HepG2 (cell line): ENCODE measurements around the gene SIVA1. TPM values are rescaled to one million over a fixed set of nuclear protein-coding genes. Genes with fewer than 3 reads are reported as not detected.

Experiments
- ADNP ChIP-seq: sonication (generic); formaldehyde crosslinking; IDR thresholded peaks from 2 replicates; pipeline ENCODE4 v1.4.0; 2020; ENCODE audit warnings: missing genetic modification reagents
- CBX2 ChIP-seq, 2 experiments: fragments of 200-600 bp in 1 of 2; sonication (generic); formaldehyde crosslinking in 1 of 2; IDR thresholded peaks; 2 replicates each; pipeline versions ENCODE4 v1.7.0 to v1.8.1; 2018 to 2022; ENCODE audit warnings: low read depth in 2 of 2, low read length in 1 of 2, mild to moderate bottlenecking in 1 of 2, missing genetic modification reagents in 1 of 2
- HCFC1 ChIP-seq: fragments of 150-350 bp; IDR thresholded peaks from 2 replicates; pipeline ENCODE4 v1.6.1; 2014; ENCODE audit warnings: low read depth, low read length
- HMG20B ChIP-seq: conservative IDR thresholded peaks from 2 replicates; pipeline ENCODE4 v1.6.1; 2016; ENCODE audit warnings: missing genetic modification reagents, missing compliant biosample characterization
- HNRNPUL1 ChIP-seq: fragments of 200-400 bp; formaldehyde crosslinking; IDR thresholded peaks from 2 replicates; pipeline ENCODE4 v1.6.1; 2017; ENCODE audit warnings: low read depth, mild to moderate bottlenecking, low read length, moderate library complexity
- KAT7 ChIP-seq: IDR thresholded peaks from 2 replicates; pipeline ENCODE4 v1.6.1; 2018; ENCODE audit warnings: borderline replicate concordance, missing compliant biosample characterization
- KDM2A ChIP-seq: sonication (generic); formaldehyde crosslinking; IDR thresholded peaks from 2 replicates; pipeline ENCODE4 v1.4.0; 2020; ENCODE audit warnings: low read depth, missing genetic modification reagents, borderline replicate concordance
- NFKB2 ChIP-seq: sonication (generic); formaldehyde crosslinking; IDR thresholded peaks from 2 replicates; pipeline ENCODE4 v1.4.0; 2020; ENCODE audit warnings: missing genetic modification reagents, borderline replicate concordance
- SALL1 ChIP-seq: sonication (generic); formaldehyde crosslinking; IDR thresholded peaks from 2 replicates; pipeline ENCODE4 v1.8.0; 2022; ENCODE audit warnings: mild to moderate bottlenecking, missing genetic modification reagents
- SETDB1 ChIP-seq: sonication (generic); formaldehyde crosslinking; IDR thresholded peaks from 2 replicates; pipeline ENCODE4 v1.5.1; 2020; ENCODE audit warnings: missing genetic modification reagents, mild to moderate bottlenecking, borderline replicate concordance
- SUZ12 ChIP-seq: fragments of 150-350 bp; IDR thresholded peaks from 2 replicates; pipeline ENCODE4 v1.6.1; 2014; ENCODE audit warnings: low read depth, low read length
- ZBTB38 ChIP-seq: sonication (generic); formaldehyde crosslinking; IDR thresholded peaks from 2 replicates; pipeline ENCODE4 v1.5.1; 2020; ENCODE audit warnings: mild to moderate bottlenecking, missing genetic modification reagents
- ZKSCAN5 ChIP-seq: sonication (generic); formaldehyde crosslinking; IDR thresholded peaks from 2 replicates; pipeline ENCODE4 v1.5.1; 2020; ENCODE audit warnings: mild to moderate bottlenecking, missing genetic modification reagents
- ZNF17 ChIP-seq: sonication (generic); formaldehyde crosslinking; IDR thresholded peaks from 2 replicates; pipeline ENCODE4 v1.5.0; 2020; ENCODE audit warnings: mild to moderate bottlenecking, missing genetic modification reagents
- ZNF180 ChIP-seq: sonication (generic); formaldehyde crosslinking; IDR thresholded peaks from 2 replicates; pipeline ENCODE4 v1.4.0; 2020; ENCODE audit warnings: low read depth, missing genetic modification reagents, borderline replicate concordance
- ZNF207 ChIP-seq: fragments of 450-650 bp; IDR thresholded peaks from 2 replicates; pipeline ENCODE4 v1.6.1; 2016; ENCODE audit warnings: antibody characterized with exemption, borderline replicate concordance
- ZNF34 ChIP-seq: sonication (generic); formaldehyde crosslinking; IDR thresholded peaks from 2 replicates; pipeline ENCODE4 v1.4.0; 2020; ENCODE audit warnings: mild to moderate bottlenecking, missing genetic modification reagents, borderline replicate concordance
- ZNF652 ChIP-seq: IDR thresholded peaks from 2 replicates; pipeline ENCODE4 v1.6.1; 2016; ENCODE audit warnings: low read depth, borderline replicate concordance
- ZNF747 ChIP-seq: sonication (generic); formaldehyde crosslinking; IDR thresholded peaks from 2 replicates; pipeline ENCODE4 v1.8.1; 2023; ENCODE audit warnings: missing genetic modification reagents, mild to moderate bottlenecking, borderline replicate concordance
- polyA plus RNA-seq, 8 experiments: library from polyadenylated mRNA; depleted of rRNA in 3 of 8; stranded (reverse) in 7 of 8; unstranded in 1 of 8; fragments of >200 nt; fragmentation: Illumina TruSeq in 4 of 8; extraction: Trizol in 4 of 8; gene quantifications; 2 replicates each; pipeline versions ENCODE4 v1.2.1 to v1.2.3, GENCODE V29; 2011 to 2016; ENCODE audit warnings: low read depth in 4 of 8, missing spikeins in 1 of 8, mixed read lengths in 1 of 8; ENCODE audit not compliant: insufficient read depth in 1 of 8
- total RNA-seq, 5 experiments: library from RNA; depleted of rRNA; stranded (reverse); fragments of >200 nt; fragmentation: Illumina TruSeq; extraction: Trizol; gene quantifications; 2 replicates each; pipeline ENCODE4 v1.2.3, GENCODE V29; 2016; ENCODE audit warnings: low read depth in 1 of 5
- TF ChIP-seq, protein P1 (sequence below): sonication (generic); formaldehyde crosslinking; IDR thresholded peaks from 2 replicates; pipeline ENCODE4 v1.5.0; 2020; ENCODE audit warnings: mild to moderate bottlenecking, missing genetic modification reagents
- TF ChIP-seq, protein P2 (sequence below): sonication (generic); formaldehyde crosslinking; IDR thresholded peaks from 2 replicates; pipeline ENCODE4 v1.4.0; 2020; ENCODE audit warnings: missing genetic modification reagents
- TF ChIP-seq, protein P3 (sequence below): sonication (generic); IDR thresholded peaks from 2 replicates; pipeline ENCODE4 v1.6.1; 2016; ENCODE audit warnings: low read depth, borderline replicate concordance
- TF ChIP-seq, protein P4 (sequence below): sonication (generic); formaldehyde crosslinking; IDR thresholded peaks from 2 replicates; pipeline ENCODE4 v1.4.0; 2020; ENCODE audit warnings: missing genetic modification reagents, borderline replicate concordance

Gene SIVA1
- total and polyA plus RNA-seq, 2 of the 13 experiments (the other 11 are each of a cell fraction or from before 2014, with no cell fraction given) = 123 to 186 TPM

DNA sequence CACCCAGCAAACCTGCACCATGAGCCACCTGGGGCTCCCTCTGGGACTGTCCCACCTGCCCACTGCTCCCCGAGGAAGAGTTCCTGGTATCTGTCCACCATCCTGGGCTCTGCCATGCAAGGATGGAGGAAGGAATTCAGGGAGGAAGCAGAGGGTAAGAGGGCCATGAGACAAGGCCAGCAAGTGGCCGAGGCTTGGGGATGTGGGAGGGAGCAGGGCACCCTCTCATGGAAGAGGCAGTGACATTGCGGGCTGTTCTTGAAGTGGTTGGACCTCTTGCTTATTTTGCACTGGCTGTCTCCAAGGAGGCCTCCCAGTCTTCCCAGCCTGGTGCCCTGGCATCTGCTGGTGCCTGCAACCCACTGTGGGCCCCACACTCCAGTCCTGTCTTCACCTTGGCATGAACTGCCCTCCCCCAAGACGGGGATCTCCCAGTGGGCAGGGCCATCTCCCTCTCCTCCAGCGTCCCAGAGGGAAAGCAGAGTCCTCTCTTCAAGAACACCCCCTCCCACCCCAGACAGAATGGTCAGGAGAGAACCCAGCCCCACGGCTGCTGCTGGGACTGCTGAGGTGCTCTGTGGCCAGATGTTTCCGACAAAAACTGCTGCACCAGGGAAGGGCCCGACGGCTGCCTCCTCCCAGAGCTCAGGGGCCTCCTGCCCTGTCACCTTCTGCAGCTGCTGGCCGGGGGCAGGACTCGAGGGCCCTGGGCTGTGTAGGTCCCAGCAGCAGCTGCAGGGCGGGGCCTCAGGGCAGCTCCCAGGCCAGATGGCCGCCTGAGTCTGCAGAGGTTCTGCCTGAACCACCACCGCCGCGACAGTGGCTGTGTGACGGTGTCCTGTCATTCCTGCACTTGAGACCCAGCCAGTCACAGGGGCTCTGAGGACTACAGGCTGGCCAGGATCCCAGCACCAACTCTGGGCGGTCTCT lies 44.4 kb downstream of the SIVA1 start (continued):
- TF ChIP-seq, protein P1, sequence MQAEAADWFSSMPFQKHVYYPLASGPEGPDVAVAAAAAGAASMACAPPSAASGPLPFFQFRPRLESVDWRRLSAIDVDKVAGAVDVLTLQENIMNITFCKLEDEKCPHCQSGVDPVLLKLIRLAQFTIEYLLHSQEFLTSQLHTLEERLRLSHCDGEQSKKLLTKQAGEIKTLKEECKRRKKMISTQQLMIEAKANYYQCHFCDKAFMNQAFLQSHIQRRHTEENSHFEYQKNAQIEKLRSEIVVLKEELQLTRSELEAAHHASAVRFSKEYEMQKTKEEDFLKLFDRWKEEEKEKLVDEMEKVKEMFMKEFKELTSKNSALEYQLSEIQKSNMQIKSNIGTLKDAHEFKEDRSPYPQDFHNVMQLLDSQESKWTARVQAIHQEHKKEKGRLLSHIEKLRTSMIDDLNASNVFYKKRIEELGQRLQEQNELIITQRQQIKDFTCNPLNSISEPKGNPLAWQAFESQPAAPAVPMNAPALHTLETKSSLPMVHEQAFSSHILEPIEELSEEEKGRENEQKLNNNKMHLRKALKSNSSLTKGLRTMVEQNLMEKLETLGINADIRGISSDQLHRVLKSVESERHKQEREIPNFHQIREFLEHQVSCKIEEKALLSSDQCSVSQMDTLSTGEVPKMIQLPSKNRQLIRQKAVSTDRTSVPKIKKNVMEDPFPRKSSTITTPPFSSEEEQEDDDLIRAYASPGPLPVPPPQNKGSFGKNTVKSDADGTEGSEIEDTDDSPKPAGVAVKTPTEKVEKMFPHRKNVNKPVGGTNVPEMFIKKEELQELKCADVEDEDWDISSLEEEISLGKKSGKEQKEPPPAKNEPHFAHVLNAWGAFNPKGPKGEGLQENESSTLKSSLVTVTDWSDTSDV = 0 out of 2 replicates have a peak, but pooled peaks have one; percentile 47
- TF ChIP-seq SALL1 (0 out of 2 replicates have a peak, but pooled peaks have one; percentile 44), ZNF34 (no peak), SETDB1 (CRISPR knock-in tag) (no peak), ZBTB38 (CRISPR knock-in tag) (no peak), ADNP (CRISPR knock-in tag) (no peak), NFKB2 (CRISPR knock-in tag) (no peak), KAT7 (CRISPR knock-in tag) (0 out of 2 replicates have a peak, but pooled peaks have one; percentile 46), HMG20B (CRISPR knock-in tag) (peak; percentile 26; the same call in 1 of the 2 replicates), ZNF747 (no peak), ZNF207 (no peak), ZKSCAN5 (CRISPR knock-in tag) (no peak), ZNF17 (CRISPR knock-in tag) (no peak), HNRNPUL1 (no peak), CBX2 (IDR thresholded peaks at IDR 0.05; ENCODE audit: low read depth, low read length) (no peak), CBX2 (CRISPR knock-in tag; IDR thresholded peaks at IDR 0.05; ENCODE audit: low read depth) (no peak), ZNF180 (CRISPR knock-in tag) (no peak), KDM2A (CRISPR knock-in tag) (peak; percentile 30; the same call in 1 of the 2 replicates), HCFC1 (no peak), ZNF652 (CRISPR knock-in tag) (no peak), SUZ12 (no peak)
- TF ChIP-seq, protein P2, sequence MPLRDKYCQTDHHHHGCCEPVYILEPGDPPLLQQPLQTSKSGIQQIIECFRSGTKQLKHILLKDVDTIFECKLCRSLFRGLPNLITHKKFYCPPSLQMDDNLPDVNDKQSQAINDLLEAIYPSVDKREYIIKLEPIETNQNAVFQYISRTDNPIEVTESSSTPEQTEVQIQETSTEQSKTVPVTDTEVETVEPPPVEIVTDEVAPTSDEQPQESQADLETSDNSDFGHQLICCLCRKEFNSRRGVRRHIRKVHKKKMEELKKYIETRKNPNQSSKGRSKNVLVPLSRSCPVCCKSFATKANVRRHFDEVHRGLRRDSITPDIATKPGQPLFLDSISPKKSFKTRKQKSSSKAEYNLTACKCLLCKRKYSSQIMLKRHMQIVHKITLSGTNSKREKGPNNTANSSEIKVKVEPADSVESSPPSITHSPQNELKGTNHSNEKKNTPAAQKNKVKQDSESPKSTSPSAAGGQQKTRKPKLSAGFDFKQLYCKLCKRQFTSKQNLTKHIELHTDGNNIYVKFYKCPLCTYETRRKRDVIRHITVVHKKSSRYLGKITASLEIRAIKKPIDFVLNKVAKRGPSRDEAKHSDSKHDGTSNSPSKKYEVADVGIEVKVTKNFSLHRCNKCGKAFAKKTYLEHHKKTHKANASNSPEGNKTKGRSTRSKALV = no peak
- TF ChIP-seq, protein P3, sequence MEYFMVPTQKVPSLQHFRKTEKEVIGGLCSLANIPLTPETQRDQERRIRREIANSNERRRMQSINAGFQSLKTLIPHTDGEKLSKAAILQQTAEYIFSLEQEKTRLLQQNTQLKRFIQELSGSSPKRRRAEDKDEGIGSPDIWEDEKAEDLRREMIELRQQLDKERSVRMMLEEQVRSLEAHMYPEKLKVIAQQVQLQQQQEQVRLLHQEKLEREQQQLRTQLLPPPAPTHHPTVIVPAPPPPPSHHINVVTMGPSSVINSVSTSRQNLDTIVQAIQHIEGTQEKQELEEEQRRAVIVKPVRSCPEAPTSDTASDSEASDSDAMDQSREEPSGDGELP = peak; percentile 67; the same call in 1 of the 2 replicates
- TF ChIP-seq, protein P4, sequence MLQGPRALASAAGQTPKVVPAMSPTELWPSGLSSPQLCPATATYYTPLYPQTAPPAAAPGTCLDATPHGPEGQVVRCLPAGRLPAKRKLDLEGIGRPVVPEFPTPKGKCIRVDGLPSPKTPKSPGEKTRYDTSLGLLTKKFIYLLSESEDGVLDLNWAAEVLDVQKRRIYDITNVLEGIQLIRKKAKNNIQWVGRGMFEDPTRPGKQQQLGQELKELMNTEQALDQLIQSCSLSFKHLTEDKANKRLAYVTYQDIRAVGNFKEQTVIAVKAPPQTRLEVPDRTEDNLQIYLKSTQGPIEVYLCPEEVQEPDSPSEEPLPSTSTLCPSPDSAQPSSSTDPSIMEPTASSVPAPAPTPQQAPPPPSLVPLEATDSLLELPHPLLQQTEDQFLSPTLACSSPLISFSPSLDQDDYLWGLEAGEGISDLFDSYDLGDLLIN (CRISPR knock-in tag) = no peak
